ENCODE measurements around the gene RUSC2.
"Not testable (repeated sequence)": the region's sequence is repeated elsewhere in the genome, so short reads cannot be mapped to it uniquely, and the experiment has no call there.

Gene RUSC2

GRCh38 chr9:35476596-35476995 is 13.3 kb upstream of the RUSC2 start:
- H3K36me3 ChIP-seq (ENCODE audit: insufficient read depth) = no peaks in the 10 kb centered on the region

GRCh38 chr9:35477211-35477855 is 12.6 kb upstream of the RUSC2 start:
- H3K79me2 ChIP-seq (ENCODE audit: insufficient read depth, low read depth); H3K4me1 ChIP-seq (ENCODE audit: low read depth, poor library complexity, severe bottlenecking); H3K9ac ChIP-seq; H3K36me3 ChIP-seq (ENCODE audit: insufficient read depth); H3K27ac ChIP-seq; H2AFZ ChIP-seq (ENCODE audit: low read depth); H3K27me3 ChIP-seq (ENCODE audit: insufficient read depth, low read depth); H3K4me2 ChIP-seq; H4K20me1 ChIP-seq (ENCODE audit: insufficient read depth); H3K4me3 ChIP-seq (IDR thresholded peaks at IDR 0.05; ENCODE audit: insufficient read depth, low read depth, low read length): not testable (repeated sequence)
- peak; percentile 81 for TF ChIP-seq CTCF (conservative IDR thresholded peaks at IDR 0.05; ENCODE audit: low read depth, low read length)

More at GRCh38 chr9:35476596-35476995, 13.3 kb upstream of the RUSC2 start:
- no peak overlapping the region for H3K4me3 ChIP-seq (IDR thresholded peaks at IDR 0.05; ENCODE audit: insufficient read depth, low read depth, low read length)
- H3K4me1 ChIP-seq (ENCODE audit: low read depth, poor library complexity, severe bottlenecking) = peaks cover 7% of the 10 kb centered on the region
- no peak overlapping the region for H2AFZ ChIP-seq (ENCODE audit: low read depth)
- no peak overlapping the region for H3K4me2 ChIP-seq
- no peak for TF ChIP-seq CTCF (conservative IDR thresholded peaks at IDR 0.05; ENCODE audit: low read depth, low read length)
- H3K79me2 ChIP-seq (ENCODE audit: insufficient read depth, low read depth) = no peaks in the 10 kb centered on the region
- H4K20me1 ChIP-seq (ENCODE audit: insufficient read depth) = no peaks in the 10 kb centered on the region
- H3K27ac ChIP-seq = no peak overlapping the region
- H3K9ac ChIP-seq = no peak overlapping the region
- H3K27me3 ChIP-seq (ENCODE audit: insufficient read depth, low read depth) = no peaks in the 10 kb centered on the region

GRCh38 chr9:35478871-35479270 is 11.0 kb upstream of the RUSC2 start:
- H3K4me2 ChIP-seq = no peak overlapping the region
- peaks cover 7% of the 10 kb centered on the region for H3K4me1 ChIP-seq (ENCODE audit: low read depth, poor library complexity, severe bottlenecking)
- no peaks in the 10 kb centered on the region for H3K79me2 ChIP-seq (ENCODE audit: insufficient read depth, low read depth)
- no peak overlapping the region for H3K4me3 ChIP-seq (IDR thresholded peaks at IDR 0.05; ENCODE audit: insufficient read depth, low read depth, low read length)
- no peak overlapping the region for H3K27ac ChIP-seq
- no peaks in the 10 kb centered on the region for H3K27me3 ChIP-seq (ENCODE audit: insufficient read depth, low read depth)
- H3K9ac ChIP-seq = no peak overlapping the region
- no peaks in the 10 kb centered on the region for H4K20me1 ChIP-seq (ENCODE audit: insufficient read depth)
- no peak overlapping the region for H2AFZ ChIP-seq (ENCODE audit: low read depth)
- no peak for TF ChIP-seq CTCF (conservative IDR thresholded peaks at IDR 0.05; ENCODE audit: low read depth, low read length)
- H3K36me3 ChIP-seq (ENCODE audit: insufficient read depth) = no peaks in the 10 kb centered on the region

- peaks cover 7% of the 10 kb centered on the region for H3K4me1 ChIP-seq (ENCODE audit: low read depth, poor library complexity, severe bottlenecking)
- H3K36me3 ChIP-seq (ENCODE audit: insufficient read depth) = no peaks in the 10 kb centered on the region
- no peaks in the 10 kb centered on the region for H3K79me2 ChIP-seq (ENCODE audit: insufficient read depth, low read depth)
- no peak overlapping the region for H3K27ac ChIP-seq
- no peak overlapping the region for H3K9ac ChIP-seq
- peak; percentile 61 for TF ChIP-seq CTCF (conservative IDR thresholded peaks at IDR 0.05; ENCODE audit: low read depth, low read length)
- H3K4me2 ChIP-seq = no peak overlapping the region
- no peak overlapping the region for H3K4me3 ChIP-seq (IDR thresholded peaks at IDR 0.05; ENCODE audit: insufficient read depth, low read depth, low read length)
- H3K27me3 ChIP-seq (ENCODE audit: insufficient read depth, low read depth) = no peaks in the 10 kb centered on the region
- H2AFZ ChIP-seq (ENCODE audit: low read depth) = no peak overlapping the region
- H4K20me1 ChIP-seq (ENCODE audit: insufficient read depth) = no peaks in the 10 kb centered on the region
These were observed 8.4 kb upstream of the RUSC2 start for GRCh38 chr9:35481347-35481975.

All from KMS-11 (cell line).